Fibroblast of pulmonary artery (primary cell): ENCODE data around the gene TTLL7.

ENCODE experiments used
- DNase-seq: peaks from one replicate; pipeline ENCODE4 v3.0.0-alpha.2; 2010; ENCODE audit warnings: low read depth
- H3K4me3 ChIP-seq: replicated peaks from 2 replicates; pipeline ENCODE4 v1.5.1; 2011; ENCODE audit warnings: low read depth, mild to moderate bottlenecking, control low read depth, low read length, moderate library complexity
- TF ChIP-seq, protein P1 (sequence below): IDR thresholded peaks from 2 replicates; pipeline ENCODE4 v1.5.1; 2011; ENCODE audit warnings: mild to moderate bottlenecking, control low read depth, low read length, inconsistent platforms; ENCODE audit errors: missing control alignments

The TTLL7 gene

DNA sequence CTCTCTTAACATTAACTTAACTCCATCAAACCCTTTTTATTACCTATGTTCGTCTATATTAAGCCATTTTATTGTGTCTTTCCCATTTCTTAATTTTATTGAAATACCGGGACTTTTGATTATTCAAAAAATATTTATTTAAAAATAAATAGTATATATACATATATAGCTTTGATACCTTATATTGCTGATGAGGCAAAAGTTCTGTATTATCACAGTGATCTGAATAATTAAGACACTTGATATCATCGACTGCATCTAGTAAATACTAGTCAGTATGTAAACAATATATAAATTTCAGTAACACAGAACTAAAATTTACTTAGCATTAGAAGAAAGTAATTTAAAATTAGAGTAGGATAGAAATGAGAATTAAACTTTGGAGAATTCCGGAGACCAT lies 22.0 kb downstream of the TTLL7 start:
- no peak overlapping the region for H3K4me3 ChIP-seq
- no peak for DNase-seq
- TF ChIP-seq, protein P1, sequence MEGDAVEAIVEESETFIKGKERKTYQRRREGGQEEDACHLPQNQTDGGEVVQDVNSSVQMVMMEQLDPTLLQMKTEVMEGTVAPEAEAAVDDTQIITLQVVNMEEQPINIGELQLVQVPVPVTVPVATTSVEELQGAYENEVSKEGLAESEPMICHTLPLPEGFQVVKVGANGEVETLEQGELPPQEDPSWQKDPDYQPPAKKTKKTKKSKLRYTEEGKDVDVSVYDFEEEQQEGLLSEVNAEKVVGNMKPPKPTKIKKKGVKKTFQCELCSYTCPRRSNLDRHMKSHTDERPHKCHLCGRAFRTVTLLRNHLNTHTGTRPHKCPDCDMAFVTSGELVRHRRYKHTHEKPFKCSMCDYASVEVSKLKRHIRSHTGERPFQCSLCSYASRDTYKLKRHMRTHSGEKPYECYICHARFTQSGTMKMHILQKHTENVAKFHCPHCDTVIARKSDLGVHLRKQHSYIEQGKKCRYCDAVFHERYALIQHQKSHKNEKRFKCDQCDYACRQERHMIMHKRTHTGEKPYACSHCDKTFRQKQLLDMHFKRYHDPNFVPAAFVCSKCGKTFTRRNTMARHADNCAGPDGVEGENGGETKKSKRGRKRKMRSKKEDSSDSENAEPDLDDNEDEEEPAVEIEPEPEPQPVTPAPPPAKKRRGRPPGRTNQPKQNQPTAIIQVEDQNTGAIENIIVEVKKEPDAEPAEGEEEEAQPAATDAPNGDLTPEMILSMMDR: no peak

DNA sequence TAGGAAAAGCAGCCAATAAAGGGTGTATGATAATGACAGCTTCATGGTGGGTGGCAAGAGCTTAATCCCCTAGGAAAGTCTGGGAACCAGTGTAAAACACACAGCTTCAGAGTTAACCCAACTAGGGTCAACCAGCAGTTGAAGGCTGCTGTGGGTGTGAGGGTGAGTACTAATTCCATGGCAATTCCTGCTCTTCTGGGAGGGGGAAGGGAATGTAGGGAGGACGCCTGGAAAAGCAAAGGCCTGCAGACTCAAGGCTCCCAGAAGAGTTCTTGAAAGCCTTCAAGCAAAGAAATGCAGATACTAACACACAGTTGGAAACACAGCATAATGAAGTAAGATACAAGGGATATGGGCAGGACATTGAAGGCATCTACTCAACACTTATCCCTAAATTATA lies 28.1 kb downstream of the TTLL7 start:
- no peak for DNase-seq
- H3K4me3 ChIP-seq: no peak overlapping the region
- TF ChIP-seq, protein P1: no peak

DNA sequence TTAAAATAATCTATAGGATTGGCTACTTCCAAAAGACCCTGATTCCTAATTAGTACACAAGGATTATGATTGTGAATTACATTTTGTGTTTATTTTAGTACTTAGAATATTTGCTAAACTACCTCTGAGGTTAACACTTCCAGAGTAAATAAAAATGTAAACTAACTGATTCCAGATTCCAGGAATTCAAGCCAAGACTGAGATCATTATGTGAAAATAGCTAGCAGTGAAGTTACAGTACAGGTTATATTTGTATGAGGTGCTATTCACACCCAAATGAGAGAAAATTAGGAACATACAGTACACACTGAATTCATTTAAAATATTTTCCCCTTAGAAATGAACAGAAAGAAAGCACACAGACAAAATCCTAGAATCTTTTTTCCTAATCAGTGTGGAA lies 28.8 kb downstream of the TTLL7 start:
- TF ChIP-seq, protein P1: no peak
- H3K4me3 ChIP-seq: no peak overlapping the region
- DNase-seq: no peak

DNA sequence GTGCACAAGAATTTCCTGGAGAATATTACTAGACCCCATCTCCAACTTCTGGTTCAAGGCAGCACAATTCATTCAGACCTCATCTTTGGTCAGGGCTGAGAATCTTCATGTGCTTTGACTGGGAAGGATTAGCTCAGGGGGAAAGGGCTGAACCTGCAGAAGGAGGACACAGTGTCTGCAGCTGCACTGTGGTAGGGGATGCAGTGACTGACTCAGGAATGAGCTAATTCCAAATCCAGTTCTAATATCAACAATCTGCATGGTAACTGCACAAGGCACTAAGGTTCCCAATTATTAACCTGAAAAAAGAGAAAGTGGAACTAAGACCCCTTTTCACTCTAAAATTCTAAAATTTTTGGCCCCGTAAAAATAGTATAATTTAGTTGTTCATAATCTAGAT lies 31.6 kb downstream of the TTLL7 start:
- no peak for DNase-seq
- no peak overlapping the region for H3K4me3 ChIP-seq
- TF ChIP-seq, protein P1: no peak

DNA sequence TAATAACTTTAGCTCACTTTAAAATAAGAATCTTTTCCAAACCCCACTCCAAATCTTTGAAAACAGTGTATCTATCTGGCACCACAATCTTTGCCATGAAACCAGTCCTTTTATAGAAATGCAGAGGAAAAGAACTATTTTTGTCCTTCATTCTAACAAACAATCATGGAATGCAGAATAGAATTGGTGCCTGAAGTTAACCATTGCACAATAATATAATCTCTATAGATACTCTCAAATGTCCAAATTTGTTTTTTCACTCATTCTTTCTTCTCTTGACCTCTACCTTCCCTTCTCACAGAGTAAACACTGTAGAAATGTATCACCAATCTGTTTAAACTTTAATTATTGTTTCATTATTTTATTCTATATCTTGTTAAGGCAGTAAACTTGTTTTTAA lies 34.8 kb downstream of the TTLL7 start:
- peak; percentile 23 for DNase-seq
- H3K4me3 ChIP-seq: no peak overlapping the region
- TF ChIP-seq, protein P1: no peak

DNA sequence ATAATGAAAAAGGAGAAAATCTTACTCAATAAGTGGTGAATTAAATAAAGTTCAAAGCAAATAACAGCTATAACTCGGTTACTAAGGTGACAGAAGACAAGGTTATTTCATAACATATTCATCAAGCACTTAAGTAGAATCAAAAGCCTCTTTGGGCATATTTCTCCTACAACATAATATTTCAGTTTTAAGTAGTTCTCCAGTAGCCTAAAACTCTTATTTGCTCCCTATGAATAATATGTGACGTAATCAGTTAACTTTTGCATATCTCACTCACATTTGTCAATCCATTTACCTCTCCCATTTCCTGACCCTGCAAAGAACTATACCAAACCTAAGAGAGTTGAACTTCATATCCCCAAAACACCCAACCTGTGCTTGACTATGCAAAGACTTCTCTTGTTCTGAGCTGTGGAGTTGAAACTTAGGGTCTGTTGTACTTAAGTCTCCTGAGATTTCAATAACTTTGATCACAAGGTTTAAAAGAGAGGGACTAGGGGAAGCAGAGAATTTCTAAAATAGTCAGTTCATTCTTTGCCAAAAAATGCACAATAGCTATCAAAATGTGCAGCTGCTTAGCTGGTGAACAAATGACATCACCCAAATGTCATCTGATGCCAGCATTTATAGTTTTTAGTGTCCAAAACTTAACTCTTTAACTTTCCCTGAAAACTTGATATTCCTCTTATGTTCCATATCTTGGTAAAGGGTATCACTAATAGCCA lies 37.2 kb downstream of the TTLL7 start:
- DNase-seq: peak; percentile 29
- TF ChIP-seq, protein P1: no peak
- no peak overlapping the region for H3K4me3 ChIP-seq

DNA sequence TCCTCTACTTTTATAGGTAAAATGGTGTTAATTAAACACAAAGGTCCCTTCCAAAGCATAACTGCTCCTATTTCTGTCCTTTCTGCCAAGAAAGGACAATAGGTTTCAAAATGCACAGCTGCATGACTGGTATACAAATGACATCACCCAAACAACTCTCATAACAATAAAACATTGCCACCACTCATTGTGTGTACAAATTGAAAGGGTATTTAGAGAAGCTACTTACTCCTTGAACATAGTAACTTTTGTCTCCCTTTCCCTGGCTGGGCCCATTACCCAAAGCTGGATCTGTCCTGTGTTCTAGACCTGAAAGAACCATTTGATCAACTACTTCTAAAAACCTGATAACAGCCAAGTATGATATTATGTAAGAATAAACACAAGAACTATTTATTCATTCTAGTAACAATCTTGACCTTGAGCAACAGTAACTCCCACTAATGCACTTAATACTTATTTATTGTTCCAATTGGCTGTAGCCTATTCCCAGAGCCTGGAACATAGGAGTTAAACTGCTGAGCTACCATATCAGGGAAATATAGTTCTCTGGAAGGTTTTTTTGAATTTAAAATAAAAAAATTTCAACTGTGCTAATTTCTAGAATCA lies 38.2 kb downstream of the TTLL7 start:
- TF ChIP-seq, protein P1: no peak
- H3K4me3 ChIP-seq: no peak overlapping the region
- peak; percentile 33 for DNase-seq
